ENCODE results near the gene DNAJC13. TPM values are rescaled to one million over a fixed set of nuclear protein-coding genes. Genes with fewer than 3 reads are reported as not detected.

The DNAJC13 gene
- total and polyA plus RNA-seq, 2 donors (not counting 1 experiment from before 2014, with no cell fraction given): 9.7 to 51.1 TPM

GRCh38 chr3:132569580-132569979 is 152.3 kb downstream of the DNAJC13 start:
- WGBS (ENCODE audit: insufficient coverage): no CpG with 5 or more reads among the region's 1 CpG

DNA sequence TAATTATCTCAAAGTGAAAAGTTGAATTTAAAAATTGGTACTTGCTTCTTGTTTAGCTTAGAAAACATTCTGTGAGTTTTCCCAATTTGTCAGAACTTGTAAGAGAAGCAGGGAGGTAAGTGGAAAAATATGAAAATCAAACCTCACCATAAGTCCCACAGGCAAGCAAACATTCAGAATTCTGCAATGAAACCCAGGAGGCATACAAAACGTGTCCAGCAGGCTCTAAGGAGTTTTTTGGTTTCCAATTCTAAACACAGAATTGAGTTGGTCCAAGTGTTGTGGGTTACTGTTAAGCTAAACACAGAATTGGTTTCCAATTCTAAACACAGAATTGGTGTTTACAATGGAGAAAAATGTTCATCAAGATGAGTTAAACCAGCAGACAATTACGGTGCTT is 152.7 kb downstream of the DNAJC13 start:
- H3K27ac Mint-ChIP-seq: no peak overlapping the region
- WGBS (ENCODE audit: insufficient coverage): no CpG with 5 or more reads among the region's 2 CpGs
- no peak for ATAC-seq (ENCODE audit: low read depth)
- Histone ChIP-seq H3K27me3 (replicated peaks in 1 of 4; ENCODE audit: control extremely low read depth in 1 of 4, control insufficient read depth in 3 of 4, insufficient read depth in 4 of 4, low read length in 3 of 4) (no peaks in the 10 kb centered on the region), H2AFZ (ENCODE audit: insufficient read depth, low read depth, low read length, poor library complexity, severe bottlenecking) (no peak overlapping the region), H3K36me3 (replicated peaks in 1 of 2; ENCODE audit: control extremely low read depth in 1 of 2, control insufficient read depth in 1 of 2, extremely low read depth in 1 of 2, insufficient read depth in 2 of 2, low read length in 1 of 2) (peaks cover 0 to 3% of the 10 kb centered on the region in 2 experiments), H3K4me2 (replicated peaks; ENCODE audit: low read depth, low read length, poor library complexity, severe bottlenecking) (no peak overlapping the region), H3K9ac (ENCODE audit: low read length) (no peak overlapping the region), H3K79me2 (ENCODE audit: control insufficient read depth, insufficient read depth, low read length) (no peaks in the 10 kb centered on the region), H4K20me1 (ENCODE audit: control insufficient read depth, insufficient read depth, low read length, poor library complexity, severe bottlenecking) (no peaks in the 10 kb centered on the region), H3K4me1 (ENCODE audit: control insufficient read depth in 2 of 2, insufficient read depth in 2 of 2, low read length in 2 of 2) (no peaks in the 10 kb centered on the region), H3K9me3 (ENCODE audit: control extremely low read depth in 1 of 3, control insufficient read depth in 2 of 3, insufficient read depth in 1 of 3, low read length in 2 of 3) (no peaks in the 10 kb centered on the region), H3K27ac (ENCODE audit: low read length in 2 of 2) (no peak overlapping the region), H3K4me3 (ENCODE audit: control extremely low read depth in 1 of 5, extremely low read depth in 1 of 5, insufficient read depth in 1 of 5, low read depth in 2 of 5, low read length in 4 of 5) (no peak overlapping the region)
- ChIA-PET CTCF (no interaction called here), POLR2A (no interaction called here)
- TF ChIP-seq, protein P1, sequence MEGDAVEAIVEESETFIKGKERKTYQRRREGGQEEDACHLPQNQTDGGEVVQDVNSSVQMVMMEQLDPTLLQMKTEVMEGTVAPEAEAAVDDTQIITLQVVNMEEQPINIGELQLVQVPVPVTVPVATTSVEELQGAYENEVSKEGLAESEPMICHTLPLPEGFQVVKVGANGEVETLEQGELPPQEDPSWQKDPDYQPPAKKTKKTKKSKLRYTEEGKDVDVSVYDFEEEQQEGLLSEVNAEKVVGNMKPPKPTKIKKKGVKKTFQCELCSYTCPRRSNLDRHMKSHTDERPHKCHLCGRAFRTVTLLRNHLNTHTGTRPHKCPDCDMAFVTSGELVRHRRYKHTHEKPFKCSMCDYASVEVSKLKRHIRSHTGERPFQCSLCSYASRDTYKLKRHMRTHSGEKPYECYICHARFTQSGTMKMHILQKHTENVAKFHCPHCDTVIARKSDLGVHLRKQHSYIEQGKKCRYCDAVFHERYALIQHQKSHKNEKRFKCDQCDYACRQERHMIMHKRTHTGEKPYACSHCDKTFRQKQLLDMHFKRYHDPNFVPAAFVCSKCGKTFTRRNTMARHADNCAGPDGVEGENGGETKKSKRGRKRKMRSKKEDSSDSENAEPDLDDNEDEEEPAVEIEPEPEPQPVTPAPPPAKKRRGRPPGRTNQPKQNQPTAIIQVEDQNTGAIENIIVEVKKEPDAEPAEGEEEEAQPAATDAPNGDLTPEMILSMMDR (IDR thresholded peaks at IDR 0.05): no peak
- TF ChIP-seq EZH2 (IDR thresholded peaks at IDR 0.05; ENCODE audit: borderline replicate concordance, insufficient read depth, low read depth, low read length, poor library complexity, severe bottlenecking): no peak
- no peaks in the 10 kb centered on the region for H3K27me3 Mint-ChIP-seq
- H3K4me3 Mint-ChIP-seq: no peak overlapping the region
- no peaks in the 10 kb centered on the region for H3K9me3 Mint-ChIP-seq (ENCODE audit: insufficient read depth)
- DNase-seq: no peak
- intact Hi-C loops (cut with micrococcal nuclease): no loop called here
- no peaks in the 10 kb centered on the region for H3K4me1 Mint-ChIP-seq

More at GRCh38 chr3:132569580-132569979, 152.3 kb downstream of the DNAJC13 start:
- no peaks in the 10 kb centered on the region for H4K20me1 ChIP-seq (ENCODE audit: control insufficient read depth, insufficient read depth, low read length, poor library complexity, severe bottlenecking)
- no peak overlapping the region for H3K27ac ChIP-seq (ENCODE audit: low read length in 2 of 2)
- Mint-ChIP-seq H3K27ac (no peak overlapping the region), H3K27me3 (no peaks in the 10 kb centered on the region), H3K9me3 (ENCODE audit: insufficient read depth) (no peaks in the 10 kb centered on the region), H3K4me3 (no peak overlapping the region), H3K4me1 (no peaks in the 10 kb centered on the region)
- no peak overlapping the region for H2AFZ ChIP-seq (ENCODE audit: insufficient read depth, low read depth, low read length, poor library complexity, severe bottlenecking)
- CTCF ChIA-PET: no interaction called here
- no peak for ATAC-seq (ENCODE audit: low read depth)
- intact Hi-C loops (cut with micrococcal nuclease): no loop called here
- H3K9ac ChIP-seq (ENCODE audit: low read length): no peak overlapping the region
- no peaks in the 10 kb centered on the region for H3K4me1 ChIP-seq (ENCODE audit: control insufficient read depth in 2 of 2, insufficient read depth in 2 of 2, low read length in 2 of 2)
- no peaks in the 10 kb centered on the region for H3K79me2 ChIP-seq (ENCODE audit: control insufficient read depth, insufficient read depth, low read length)
- H3K4me3 ChIP-seq (ENCODE audit: control extremely low read depth in 1 of 5, extremely low read depth in 1 of 5, insufficient read depth in 1 of 5, low read depth in 2 of 5, low read length in 4 of 5): no peak overlapping the region
- H3K27me3 ChIP-seq (replicated peaks in 1 of 4; ENCODE audit: control extremely low read depth in 1 of 4, control insufficient read depth in 3 of 4, insufficient read depth in 4 of 4, low read length in 3 of 4): no peaks in the 10 kb centered on the region
- POLR2A ChIA-PET: no interaction called here
- H3K4me2 ChIP-seq (replicated peaks; ENCODE audit: low read depth, low read length, poor library complexity, severe bottlenecking): no peak overlapping the region
- peaks cover 0 to 3% of the 10 kb centered on the region in 2 experiments for H3K36me3 ChIP-seq (replicated peaks in 1 of 2; ENCODE audit: control extremely low read depth in 1 of 2, control insufficient read depth in 1 of 2, extremely low read depth in 1 of 2, insufficient read depth in 2 of 2, low read length in 1 of 2)
- DNase-seq: no peak
- H3K9me3 ChIP-seq (ENCODE audit: control extremely low read depth in 1 of 3, control insufficient read depth in 2 of 3, insufficient read depth in 1 of 3, low read length in 2 of 3): no peaks in the 10 kb centered on the region
- TF ChIP-seq, protein P1 (IDR thresholded peaks at IDR 0.05): no peak
- no peak for TF ChIP-seq EZH2 (IDR thresholded peaks at IDR 0.05; ENCODE audit: borderline replicate concordance, insufficient read depth, low read depth, low read length, poor library complexity, severe bottlenecking)
